Kidney (tissue), 14 donors: ENCODE data around the gene ATP1A1. TPM values are rescaled to one million over a fixed set of nuclear protein-coding genes. Genes with fewer than 3 reads are reported as not detected.

Experiments
- DNase-seq, 5 donors: peaks; one replicate each; pipeline ENCODE4 v3.0.0-alpha.2; 2013 to 2020
- FAIRE-seq: peaks from 2 replicates; lab custom pipeline; 2012; peaks lifted over from hg19 to GRCh38; lab: Jason Lieb, UNC
- H3K27ac ChIP-seq, 2 donors: one replicate each; pipeline ENCODE4 v1.7.0; 2013; ENCODE audit warnings: low read depth in 2 of 2, low read length in 2 of 2, inconsistent platforms in 1 of 2
- H3K27me3 ChIP-seq: one replicate; pipeline ENCODE4 v1.7.1; 2013; ENCODE audit warnings: low read length, inconsistent platforms; ENCODE audit not compliant: control insufficient read depth, insufficient read depth
- H3K36me3 ChIP-seq, 3 donors: one replicate each; pipeline versions ENCODE4 v1.7.0 to v1.7.1; 2013; ENCODE audit warnings: low read length in 3 of 3, control low read depth in 1 of 3, inconsistent platforms in 1 of 3; ENCODE audit not compliant: insufficient read depth in 3 of 3, control insufficient read depth in 2 of 3
- H3K4me1 ChIP-seq, 3 donors: one replicate each; pipeline versions ENCODE4 v1.7.0 to v1.7.1; 2013; ENCODE audit warnings: low read length in 3 of 3, inconsistent platforms in 1 of 3, low read depth in 1 of 3; ENCODE audit not compliant: control insufficient read depth in 2 of 3, insufficient read depth in 2 of 3
- H3K4me3 ChIP-seq, 3 donors: one replicate each; pipeline versions ENCODE4 v1.7.0 to v1.8.1; 2013; ENCODE audit warnings: low read length in 3 of 3, control low read depth in 1 of 3, inconsistent platforms in 1 of 3
- H3K9ac ChIP-seq, 3 donors: one replicate each; pipeline versions ENCODE4 v1.7.0 to v1.7.1; 2013; ENCODE audit warnings: low read length in 3 of 3, control low read depth in 1 of 3, inconsistent platforms in 1 of 3
- H3K9me3 ChIP-seq, 3 donors: one replicate each; pipeline versions ENCODE4 v1.7.0 to v1.7.1; 2013; ENCODE audit warnings: low read length in 3 of 3, control low read depth in 1 of 3, inconsistent platforms in 1 of 3; ENCODE audit not compliant: control insufficient read depth in 2 of 3, insufficient read depth in 1 of 3
- CTCF ChIP-seq: IDR thresholded peaks from 3 replicates; pipeline ENCODE4 v1.5.1; 2012; ENCODE audit warnings: mild to moderate bottlenecking, moderate library complexity, borderline replicate concordance; ENCODE audit not compliant: insufficient read depth; ENCODE audit errors: extremely low read depth
- intact Hi-C: fragments of 100-400 bp; cut with DNase I; formaldehyde crosslinking; loops from one replicate; pipeline ENCODE4 v1.11.1; 2022
- polyA plus RNA-seq: library from polyadenylated mRNA; stranded (reverse); fragments of 350-450 nt; fragmentation: Illumina TruSeq; extraction: RNeasy Lipid Tissue Mini Kit (QIAGEN cat#74804); gene quantifications from one replicate; pipeline ENCODE4 v1.2.3, GENCODE V29; 2014; ENCODE audit warnings: low read depth, low replicate concordance; ENCODE audit not compliant: insufficient read depth
- total RNA-seq: library from RNA; stranded (reverse); fragmentation: NEBNext Ultra II Directional; extraction: Animal tissue kit (Norgen Biotek cat#: 25700); gene quantifications from one replicate; pipeline ENCODE4 v1.2.1, GENCODE V29; 2021
- donor health status: control.
- donor health status: control.
- donor health status: control.
- donor health status: control.
- donor health status: control.
- donor health status: DM: yes; HTN: yes; CAD: no.
- donor health status: Normal renal cell carcinoma (clear cell type).

ATP1A1 gene
- total and polyA plus RNA-seq, 2 donors from 2014 or later = 1,218 to 2,241 TPM

- no peaks in the 10 kb centered on the region for H3K36me3 ChIP-seq
- H3K27ac ChIP-seq = no peak overlapping the region
- no peak overlapping the region for H3K4me3 ChIP-seq
- no peaks in the 10 kb centered on the region for H3K27me3 ChIP-seq
- H3K9me3 ChIP-seq = no peaks in the 10 kb centered on the region
- no peak for FAIRE-seq
- intact Hi-C loops = no loop called here
- DNase-seq = no peak
- H3K4me1 ChIP-seq = peaks cover 4 to 9% (median 5%) of the 10 kb centered on the region in 3 donors
- H3K9ac ChIP-seq = no peak overlapping the region
- TF ChIP-seq CTCF = no peak
Measured at GRCh38 chr1:116367256-116367945, 5.6 kb upstream of the ATP1A1 start.

- no peak overlapping the region for H3K4me3 ChIP-seq
- no peak for TF ChIP-seq CTCF
- H3K36me3 ChIP-seq = no peaks in the 10 kb centered on the region
- no peaks in the 10 kb centered on the region for H3K9me3 ChIP-seq
- no peak for FAIRE-seq
- H3K27ac ChIP-seq = no peak overlapping the region
- DNase-seq = no peak
- no peaks in the 10 kb centered on the region for H3K27me3 ChIP-seq
- intact Hi-C loops = no loop called here
- H3K4me1 ChIP-seq = peaks cover 4 to 9% (median 5%) of the 10 kb centered on the region in 3 donors
- no peak overlapping the region for H3K9ac ChIP-seq
Measured at GRCh38 chr1:116368241-116368640, 4.8 kb upstream of the ATP1A1 start.

- H3K4me3 ChIP-seq = no peak overlapping the region
- intact Hi-C loops = no loop called here
- H3K27me3 ChIP-seq = no peaks in the 10 kb centered on the region
- no peaks in the 10 kb centered on the region for H3K9me3 ChIP-seq
- H3K4me1 ChIP-seq = peaks cover 2 to 7% (median 4%) of the 10 kb centered on the region in 3 donors
- TF ChIP-seq CTCF = no peak
- DNase-seq (no peak), FAIRE-seq (no peak)
- no peak overlapping the region for H3K27ac ChIP-seq
- H3K36me3 ChIP-seq = peaks cover 0 to 12% (median 0%) of the 10 kb centered on the region in 3 donors
- H3K9ac ChIP-seq = no peak overlapping the region
Measured at GRCh38 chr1:116370181-116370580, 2.9 kb upstream of the ATP1A1 start.
